GM18867 (cell line): Measurements from ENCODE around the gene SORCS3.
"Not testable (repeated sequence)": the region's sequence is repeated elsewhere in the genome, so short reads cannot be mapped to it uniquely, and the experiment has no call there.

ENCODE experiments used
- ATAC-seq: cut with Tn5 transposase; IDR thresholded peaks from one replicate; pipeline ENCODE4 v1.9.1; 2021; ENCODE audit warnings: mild to moderate bottlenecking, moderate library complexity; ENCODE audit not compliant: unreplicated experiment

The SORCS3 gene

DNA sequence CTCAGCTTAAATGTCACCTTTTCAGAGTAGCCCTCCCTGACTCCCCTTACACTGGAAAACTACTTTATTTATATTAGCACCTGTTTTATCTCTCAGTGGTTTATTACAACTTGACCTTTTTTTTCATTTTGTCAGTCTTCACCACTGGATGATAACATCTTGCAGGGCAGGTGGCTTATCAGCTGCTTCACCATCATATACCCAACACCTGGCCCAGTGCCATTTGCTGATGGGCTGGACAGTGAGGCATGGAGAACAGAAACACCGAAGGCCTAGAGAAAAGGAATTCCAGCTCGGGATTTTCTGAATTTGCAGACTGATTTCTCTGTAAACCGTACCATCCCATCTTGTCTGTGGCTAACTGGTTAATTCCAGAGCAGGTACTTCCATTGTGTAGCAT lies 48.5 kb downstream of the SORCS3 start:
- ATAC-seq, result no peak

DNA sequence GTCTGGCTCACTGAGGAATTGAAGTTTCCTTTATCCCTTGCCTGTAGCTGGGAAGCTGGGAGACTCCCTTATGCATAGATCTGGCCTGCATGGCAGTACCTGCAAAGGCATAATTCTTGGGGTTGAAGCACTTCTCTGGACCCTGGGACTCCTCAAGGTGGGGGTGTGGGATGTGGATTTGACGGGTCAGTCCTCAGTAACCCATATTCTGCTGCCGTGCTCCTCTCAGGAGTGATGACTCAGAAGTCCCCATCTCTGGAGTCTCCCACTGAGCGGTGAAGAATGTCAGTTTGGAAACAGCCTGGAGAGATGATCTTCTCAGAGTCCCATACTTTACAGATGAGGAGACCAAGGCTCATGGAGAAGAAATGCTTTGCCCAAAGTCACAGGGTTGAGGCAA lies 49.0 kb downstream of the SORCS3 start:
- ATAC-seq, result no peak

DNA sequence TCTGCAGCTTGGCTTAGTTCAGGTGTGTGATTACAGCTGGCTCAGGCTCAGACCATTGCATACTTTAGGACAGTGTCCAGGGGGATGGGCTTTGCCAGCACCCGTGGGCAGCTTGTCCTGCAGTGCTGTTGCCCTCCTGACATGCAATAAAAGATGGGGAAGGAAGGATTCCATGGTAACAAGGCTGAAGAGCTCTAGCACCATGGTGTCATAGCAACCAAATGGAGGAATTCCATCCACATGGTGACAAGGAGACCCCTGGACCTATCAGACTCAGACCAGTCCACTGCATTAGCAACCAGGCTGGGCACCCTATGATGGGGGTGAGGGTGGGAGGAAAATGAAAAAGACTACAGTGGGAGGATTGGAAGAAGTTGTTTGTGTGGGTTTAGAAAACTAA lies 49.9 kb downstream of the SORCS3 start:
- no peak for ATAC-seq

DNA sequence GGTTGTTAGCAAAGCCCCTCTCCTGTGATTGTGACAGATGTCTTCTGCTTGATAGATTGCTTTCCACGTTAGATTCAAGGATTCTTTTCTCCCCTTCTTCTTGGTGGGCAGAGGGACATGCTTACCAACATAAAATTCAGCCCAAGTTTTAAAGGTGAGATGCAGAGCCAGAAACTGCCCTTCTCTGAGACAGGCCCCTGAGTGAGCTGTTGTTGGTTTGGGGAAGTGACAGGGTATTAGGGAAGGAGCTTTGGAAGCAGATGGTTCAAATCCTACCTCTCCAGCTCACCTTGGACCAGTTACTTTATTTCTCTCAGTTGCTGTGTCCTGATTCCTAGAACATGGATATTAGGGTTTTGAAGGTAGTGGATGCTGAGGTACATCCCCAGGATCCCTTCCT lies 53.0 kb downstream of the SORCS3 start:
- no peak for ATAC-seq

DNA sequence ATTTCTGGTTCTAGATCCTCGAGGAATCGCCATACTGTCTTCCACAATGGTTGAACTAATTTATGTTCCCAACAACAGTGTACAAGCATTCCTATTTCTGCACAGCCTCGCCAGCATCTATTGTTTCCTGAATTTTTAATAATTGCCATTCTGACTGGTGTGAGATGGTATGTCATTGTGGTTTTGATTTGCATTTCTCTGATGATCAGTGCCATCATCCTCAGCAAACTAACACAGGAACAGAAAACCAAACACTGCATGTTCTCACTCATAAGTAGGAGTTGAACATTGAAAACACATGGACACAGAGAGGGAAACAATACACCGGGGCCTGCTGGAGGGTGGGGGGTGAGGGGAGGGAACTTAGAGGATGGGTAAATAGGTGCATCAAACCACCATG lies 62.2 kb downstream of the SORCS3 start:
- ATAC-seq, result peak; percentile 52

DNA sequence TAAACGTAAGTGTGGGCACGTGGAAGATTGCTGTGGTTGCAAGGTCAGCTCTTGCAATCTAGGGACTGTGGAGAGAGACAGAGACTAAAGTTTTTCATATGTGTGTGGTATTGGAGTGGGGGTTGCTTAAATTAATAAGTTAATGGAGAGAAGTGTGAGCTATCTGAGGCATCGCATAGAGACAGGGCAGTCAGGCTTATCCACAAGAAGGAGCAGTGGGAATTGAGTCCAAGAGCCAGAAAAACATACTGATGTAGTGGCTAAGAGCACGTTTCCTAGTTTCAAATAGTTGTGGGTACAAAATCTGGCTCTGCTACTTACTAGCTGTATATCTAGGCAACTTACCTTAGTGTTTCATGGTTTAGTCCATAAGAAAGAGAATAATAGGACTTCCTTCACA lies 65.8 kb downstream of the SORCS3 start:
- ATAC-seq, result no peak

DNA sequence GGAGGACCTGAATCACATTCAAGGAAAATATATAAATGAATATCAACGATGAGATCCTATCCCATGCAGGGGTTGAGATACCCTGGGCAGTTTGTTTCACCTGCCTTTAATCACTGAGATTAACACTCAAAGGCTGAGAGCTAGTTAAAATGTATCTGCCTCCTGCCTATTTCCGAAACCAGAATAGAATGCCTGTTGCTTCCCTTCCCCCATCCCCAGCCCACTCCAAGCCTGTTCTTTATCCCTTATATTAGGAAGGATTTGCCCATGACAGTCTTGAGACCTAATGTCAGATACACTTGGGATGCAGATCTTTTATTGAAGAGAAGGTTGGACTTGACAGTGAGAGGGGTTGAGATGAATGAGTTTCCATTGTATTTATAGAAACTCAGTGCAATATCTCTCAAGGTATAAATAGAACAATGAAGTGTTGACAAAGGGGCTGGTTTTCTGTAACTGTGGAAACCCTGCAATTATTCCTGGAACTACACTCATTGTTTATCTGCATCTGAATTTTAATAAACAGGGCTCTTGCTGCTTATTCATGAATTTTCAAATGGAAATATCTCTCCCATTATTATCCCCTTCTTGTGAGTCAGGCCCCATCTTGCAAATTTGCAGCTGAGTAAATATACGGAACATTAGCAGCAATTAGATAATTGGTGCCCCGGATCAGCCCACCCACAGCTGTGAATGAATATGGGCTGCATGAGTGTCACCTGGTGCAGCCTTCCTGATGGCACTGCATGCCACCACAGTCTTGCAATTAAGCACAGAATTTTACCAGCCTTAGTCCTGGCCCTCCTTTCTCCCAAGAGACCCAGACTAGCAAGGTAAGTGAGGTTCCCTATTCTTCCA lies 66.7 kb downstream of the SORCS3 start:
- no peak for ATAC-seq

DNA sequence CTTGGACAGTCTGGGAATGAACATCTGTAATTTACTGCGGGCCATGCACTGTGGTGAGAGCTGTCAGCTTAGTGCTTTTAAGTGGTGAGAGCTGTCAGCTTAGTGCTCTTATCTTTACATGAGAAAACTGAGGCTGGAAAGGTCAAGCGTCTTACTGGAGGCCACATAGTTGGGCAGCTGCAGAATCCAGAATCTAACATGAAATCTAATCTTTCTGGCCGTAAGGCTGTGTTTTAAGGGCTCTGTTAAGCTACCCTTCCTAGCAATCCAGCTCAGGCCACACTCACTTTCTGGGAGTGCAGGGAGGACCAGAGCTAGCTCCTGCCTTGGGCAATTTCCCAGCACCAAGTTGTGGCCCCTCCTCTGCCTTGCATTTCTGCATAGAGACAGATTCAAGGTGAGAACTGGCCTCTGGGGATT lies 70.2 kb downstream of the SORCS3 start:
- no peak for ATAC-seq

DNA sequence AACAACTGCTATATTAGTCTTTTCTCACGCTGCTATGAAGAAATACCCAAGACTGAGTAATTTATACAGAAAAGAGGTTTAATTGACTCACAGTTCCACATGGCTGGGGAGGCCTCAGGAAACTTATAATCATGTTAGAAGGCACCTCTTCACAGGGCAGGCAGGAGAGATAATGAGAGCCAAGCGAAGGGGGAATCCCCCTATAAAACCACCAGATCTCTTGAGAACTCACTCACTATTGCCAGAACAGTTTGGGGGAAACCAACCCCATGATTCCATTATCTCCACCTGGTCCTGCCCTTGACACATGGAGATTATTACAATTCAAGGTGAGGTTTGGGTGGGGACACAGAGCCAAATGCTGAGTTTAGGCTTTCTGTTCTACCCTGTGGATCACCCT lies 89.5 kb downstream of the SORCS3 start:
- not testable (repeated sequence) for ATAC-seq

DNA sequence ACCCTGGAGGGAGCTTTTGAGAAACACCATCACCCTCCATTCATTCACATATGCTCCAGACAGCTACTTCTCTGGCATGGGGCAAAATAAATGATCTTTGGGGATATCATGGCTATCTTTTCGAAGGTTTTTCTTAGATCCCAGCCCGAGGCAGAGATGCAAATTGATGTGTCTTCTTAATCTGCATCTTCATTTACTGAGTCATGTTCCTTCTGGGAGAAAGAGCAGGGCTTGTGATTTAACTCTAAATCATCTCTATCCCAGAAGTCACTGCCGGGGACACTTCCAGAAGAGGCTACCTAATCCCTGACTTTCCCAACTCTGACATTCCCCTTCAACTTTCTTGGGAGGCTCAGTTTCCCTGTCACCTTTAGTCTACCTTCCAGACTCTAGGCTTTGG lies 90.1 kb downstream of the SORCS3 start:
- no peak for ATAC-seq

DNA sequence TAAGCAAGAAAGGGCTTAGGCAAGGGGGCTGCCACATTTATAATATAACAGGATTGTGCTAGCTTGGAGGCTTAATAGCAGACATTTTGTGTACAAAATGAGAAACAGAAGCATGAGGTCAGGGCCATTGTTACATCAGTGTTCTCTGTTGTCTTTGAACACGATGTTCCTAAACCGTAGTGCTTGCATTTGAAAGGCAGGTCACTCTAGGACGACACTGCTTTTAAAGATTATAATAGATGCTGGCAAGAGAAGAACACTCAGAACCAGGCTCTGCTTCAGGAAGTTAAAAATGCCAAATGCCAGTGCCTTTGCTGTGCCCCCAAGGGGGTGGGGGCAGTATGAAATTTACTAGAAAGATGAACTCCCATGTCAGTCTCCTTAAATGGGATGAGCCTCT lies 91.1 kb downstream of the SORCS3 start:
- no peak for ATAC-seq

DNA sequence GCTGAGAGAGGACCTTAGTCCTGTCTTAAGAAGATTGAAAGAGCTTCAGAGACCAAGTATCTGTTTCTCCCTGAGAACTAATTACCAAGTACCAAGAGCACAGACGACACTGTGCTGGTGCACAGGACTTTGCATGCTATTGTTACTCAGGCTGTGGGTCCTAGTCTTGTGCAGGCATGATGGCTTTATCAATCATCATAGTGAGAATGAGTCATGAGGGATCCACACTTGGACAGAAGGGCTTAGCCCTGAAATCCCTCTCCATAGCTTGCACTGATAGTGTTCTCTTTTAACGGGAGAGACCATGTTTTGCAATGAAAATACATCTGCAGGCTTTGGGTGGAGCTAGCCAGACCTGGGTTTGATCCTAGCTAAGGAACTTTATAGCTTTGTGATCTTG lies 93.3 kb downstream of the SORCS3 start:
- no peak for ATAC-seq

DNA sequence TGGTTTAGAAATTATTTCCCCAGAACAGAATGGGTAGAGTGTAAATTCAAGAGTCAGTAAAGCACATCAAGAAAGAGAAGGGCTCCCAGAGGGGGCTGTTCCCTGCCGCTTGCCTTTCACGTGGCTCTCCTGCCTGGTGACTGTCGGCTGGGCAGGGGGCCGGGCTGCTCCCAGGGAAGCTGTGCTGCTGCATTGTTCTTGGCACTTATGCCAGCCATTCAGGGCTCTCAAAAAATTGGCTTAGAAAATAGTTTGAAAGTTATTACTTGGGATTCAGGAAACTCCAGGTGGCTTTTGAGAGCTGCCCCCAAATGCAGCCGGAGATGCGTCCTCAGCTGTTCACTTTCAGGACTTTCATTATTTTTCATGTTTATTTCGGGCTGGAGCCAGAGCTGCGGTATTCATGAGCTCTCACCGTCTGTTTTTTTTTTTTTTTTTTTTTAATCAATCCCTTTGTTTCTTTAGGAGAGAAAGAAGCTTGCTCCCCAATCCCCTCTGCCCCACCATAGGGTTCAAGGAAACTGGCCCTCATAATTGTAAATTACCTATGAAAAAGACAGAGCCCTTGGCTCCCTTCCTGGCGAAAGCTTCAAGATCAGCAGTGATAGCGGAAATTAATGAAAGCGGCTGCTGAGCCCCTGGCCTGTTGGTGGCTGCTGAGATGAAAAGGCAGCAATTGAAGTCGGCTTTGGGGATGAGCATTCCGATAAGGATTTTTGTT lies 94.1 kb downstream of the SORCS3 start:
- ATAC-seq, result no peak

DNA sequence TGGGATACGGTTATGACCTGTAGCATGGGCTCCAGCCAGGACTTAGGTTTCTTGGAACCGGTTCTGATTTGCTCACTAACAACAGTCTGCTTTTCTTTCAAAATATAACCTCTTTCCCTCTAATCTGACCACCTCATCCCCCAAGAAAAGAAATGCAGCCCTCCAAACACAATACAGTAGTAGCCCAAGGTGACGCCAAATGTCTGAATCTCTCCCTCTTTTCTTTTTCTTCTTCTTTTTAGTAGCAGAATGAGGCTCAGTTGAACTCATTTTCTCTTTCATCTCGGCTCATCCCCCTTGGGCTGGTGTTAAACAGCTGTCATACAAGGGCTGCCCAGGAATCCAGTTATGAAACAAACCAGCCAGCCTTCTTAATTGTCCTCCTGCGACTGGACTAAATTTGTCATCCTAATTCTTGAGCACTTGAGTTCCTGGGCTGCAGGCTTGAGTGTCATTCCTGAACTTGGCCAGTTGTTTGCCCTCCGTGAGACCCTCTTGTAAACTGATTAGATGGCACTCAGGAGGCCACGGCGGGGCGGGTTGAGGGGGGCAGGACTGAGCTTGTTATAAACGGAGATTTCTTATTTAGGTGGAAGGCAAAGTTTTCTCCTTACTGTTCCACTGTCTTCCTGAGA lies 94.8 kb downstream of the SORCS3 start:
- ATAC-seq, result no peak

DNA sequence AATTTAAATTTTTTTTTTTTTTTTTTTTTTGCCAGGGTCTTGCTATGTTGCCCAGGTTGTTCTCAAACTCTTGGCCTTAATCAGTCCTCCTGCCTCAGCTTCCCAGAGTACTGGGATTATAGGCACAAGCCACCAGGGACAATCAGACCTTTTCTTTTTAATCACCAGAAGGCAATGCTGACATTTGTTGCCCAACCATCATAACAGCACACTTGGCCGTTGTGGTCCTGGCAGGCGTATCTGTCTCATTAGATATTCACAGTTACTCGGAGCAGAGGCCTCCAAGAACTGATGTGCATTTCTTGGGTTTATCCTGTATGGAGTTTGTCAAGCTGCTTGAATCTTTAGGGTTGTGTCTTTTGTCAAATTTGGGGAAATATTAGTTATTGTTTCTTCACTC lies 100.0 kb downstream of the SORCS3 start:
- no peak for ATAC-seq

DNA sequence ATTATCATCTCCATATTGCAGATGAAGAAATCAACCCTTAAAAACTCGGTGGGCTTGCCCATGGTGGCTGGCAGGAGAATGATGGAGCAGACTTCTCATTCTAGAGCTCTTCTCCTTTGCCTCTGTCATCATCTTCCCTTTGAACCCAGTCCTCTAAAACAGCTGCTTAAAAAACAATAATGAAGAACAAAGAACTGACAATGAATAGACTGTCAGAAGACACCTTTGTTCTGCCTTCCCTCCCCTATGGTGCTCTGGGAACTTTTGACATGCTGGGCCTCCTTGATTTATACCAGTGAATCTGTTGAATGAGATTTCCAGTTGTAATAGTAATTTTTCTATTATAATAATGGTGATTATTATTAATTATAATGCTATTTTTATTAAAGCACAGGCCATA lies 103.0 kb downstream of the SORCS3 start:
- no peak for ATAC-seq

DNA sequence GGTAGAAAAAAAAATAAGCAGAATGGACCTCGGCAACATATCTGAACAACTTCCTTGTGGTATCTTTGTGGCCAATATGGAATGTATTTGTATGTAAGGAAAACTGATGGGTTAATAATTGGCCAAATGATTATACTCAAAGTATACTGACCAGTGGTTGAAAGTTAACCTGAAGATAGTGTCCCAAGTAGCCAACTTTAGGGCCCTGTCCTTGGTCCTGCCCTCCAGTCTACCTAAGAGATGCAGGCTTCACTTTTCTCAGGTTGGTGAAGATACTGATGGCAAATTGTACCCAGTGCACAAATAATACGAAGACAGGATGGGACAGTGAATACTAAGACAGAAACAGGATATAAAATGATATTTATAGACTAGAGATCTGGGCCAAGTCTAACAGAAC lies 109.2 kb downstream of the SORCS3 start:
- no peak for ATAC-seq

DNA sequence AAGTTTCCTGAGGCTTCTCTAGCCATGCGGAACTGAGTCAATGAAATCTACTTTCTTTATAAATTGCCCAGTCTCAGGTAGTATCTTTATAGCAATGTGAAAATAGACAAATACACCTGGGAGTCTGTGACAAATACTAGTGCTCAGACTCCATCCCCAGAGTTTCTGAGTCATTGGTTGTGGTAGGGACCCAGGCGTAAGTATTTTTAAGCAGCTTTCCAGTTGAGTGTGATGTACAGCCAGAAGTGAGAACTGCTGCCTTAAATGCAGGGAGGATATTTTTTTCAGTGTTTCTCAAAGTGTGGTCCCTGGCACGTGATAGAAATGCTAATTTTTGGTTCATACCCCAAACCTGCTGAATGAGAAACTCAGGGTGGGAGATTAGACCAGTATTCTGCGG lies 121.7 kb downstream of the SORCS3 start:
- no peak for ATAC-seq

DNA sequence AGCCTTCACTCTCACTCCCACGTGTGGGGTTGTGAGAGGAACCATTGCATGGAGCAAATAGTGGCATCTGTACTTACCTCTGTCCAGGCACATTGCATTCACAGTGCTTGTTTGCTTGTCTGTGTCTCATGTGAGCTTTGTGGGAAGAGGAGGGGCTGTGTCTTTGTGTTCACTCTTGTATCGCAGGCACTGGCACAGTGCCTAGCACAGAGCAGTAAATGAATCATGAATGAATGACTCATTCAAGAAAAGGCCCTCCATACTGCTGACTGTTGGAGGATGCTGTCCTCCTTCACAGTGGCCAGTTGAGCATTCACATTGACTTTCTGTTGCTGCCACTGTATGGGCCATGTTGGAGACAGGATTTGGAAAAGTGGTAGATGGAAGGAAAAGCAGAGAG lies 125.3 kb downstream of the SORCS3 start:
- peak; percentile 54 for ATAC-seq

DNA sequence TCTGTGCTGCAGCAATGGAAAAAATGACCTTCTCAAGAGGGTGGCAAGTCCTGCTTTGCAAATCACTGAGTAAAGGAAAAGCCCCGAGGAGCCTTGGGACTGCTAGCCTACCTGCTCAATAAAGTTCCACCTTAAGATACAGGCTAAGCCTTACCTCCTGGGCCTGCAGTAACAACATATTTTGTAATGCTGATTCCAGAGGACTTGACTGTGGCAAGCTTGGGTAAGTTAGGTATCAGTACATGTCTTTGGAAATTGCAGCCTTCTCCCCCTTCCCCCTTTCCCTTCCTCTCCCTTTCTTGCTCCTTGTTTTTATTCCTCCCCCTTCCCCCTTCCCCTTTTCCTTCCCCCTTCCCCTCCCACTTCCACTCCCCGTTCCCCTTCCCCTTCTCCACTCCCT lies 126.2 kb downstream of the SORCS3 start:
- no peak for ATAC-seq

DNA sequence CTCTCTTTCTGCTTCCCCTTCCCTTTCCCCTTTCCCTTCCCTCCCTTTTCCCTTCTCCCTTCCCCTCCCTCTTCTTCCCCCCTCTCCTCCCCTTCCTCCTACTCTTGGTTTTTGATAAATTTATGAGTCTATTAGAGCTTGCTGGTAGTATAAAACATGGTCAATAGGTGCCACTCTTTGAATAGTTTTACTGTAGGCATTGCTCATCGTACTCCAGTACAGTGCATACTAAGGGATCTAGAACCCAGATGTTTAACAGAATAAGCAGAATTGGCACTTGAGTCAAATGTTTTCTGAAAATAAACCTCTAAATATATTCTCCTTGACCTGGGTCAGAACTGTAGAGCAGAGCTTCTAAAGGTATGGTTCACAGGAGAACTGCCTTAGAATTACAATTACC lies 126.7 kb downstream of the SORCS3 start:
- peak; percentile 36 for ATAC-seq

DNA sequence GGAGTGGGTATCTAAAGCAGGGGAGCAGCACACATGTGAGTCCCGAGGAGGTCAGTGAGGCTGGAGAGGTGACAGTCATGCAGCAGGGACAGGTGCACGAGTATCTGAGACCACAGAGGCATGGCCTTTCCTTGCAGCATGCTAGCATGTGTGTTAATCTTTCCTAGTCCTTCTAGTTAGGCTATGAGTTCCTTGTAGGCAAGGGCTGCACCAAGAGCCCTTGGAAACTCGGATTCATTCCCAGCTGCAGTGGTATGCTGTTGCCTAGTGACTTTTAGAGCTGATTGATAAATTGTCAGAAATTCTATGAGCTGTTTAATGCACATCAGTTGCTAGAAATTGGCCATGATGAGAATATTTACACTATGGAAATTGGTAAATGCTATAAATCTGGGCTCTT lies 132.0 kb downstream of the SORCS3 start:
- no peak for ATAC-seq
